Skeletal muscle satellite cell (primary cell): Measurements from ENCODE around the gene SSR1.
A peak's percentile ranks its signal among the peaks of the same experiment; 100 is the strongest.

ENCODE experiments used
- H3K27me3 ChIP-seq: 2 replicates; pipeline ENCODE4 v1.7.0; 2013; ENCODE audit warnings: low read length; ENCODE audit not compliant: control insufficient read depth, insufficient read depth
- H3K36me3 ChIP-seq: 2 replicates; pipeline ENCODE4 v1.7.0; 2013; ENCODE audit warnings: mild to moderate bottlenecking, control low read depth, low read length; ENCODE audit not compliant: insufficient read depth
- H3K4me1 ChIP-seq: 2 replicates; pipeline ENCODE4 v1.7.0; 2013; ENCODE audit warnings: low read length; ENCODE audit not compliant: control insufficient read depth, insufficient read depth
- H3K4me2 ChIP-seq: 2 replicates; pipeline ENCODE4 v1.7.0; 2013; ENCODE audit warnings: mild to moderate bottlenecking, low read length
- H3K4me3 ChIP-seq: 2 replicates; pipeline ENCODE4 v1.7.0; 2013; ENCODE audit warnings: low read length
- H3K9ac ChIP-seq: 2 replicates; pipeline ENCODE4 v1.7.0; 2013; ENCODE audit warnings: mild to moderate bottlenecking, low read depth, low read length, moderate library complexity
- H3K9me3 ChIP-seq: replicated peaks from 2 replicates; pipeline ENCODE4 v1.7.0; 2013; ENCODE audit warnings: mild to moderate bottlenecking, control low read depth, low read length

SSR1 gene

GRCh38 chr6:7241709-7242645 lies 71.0 kb downstream of the SSR1 start:
- Histone ChIP-seq H3K4me1 (peaks cover 18% of the 10 kb centered on the region), H3K27me3 (no peaks in the 10 kb centered on the region), H3K9ac (peak overlapping the region; percentile 4), H3K36me3 (peaks cover 30% of the 10 kb centered on the region), H3K9me3 (no peaks in the 10 kb centered on the region), H3K4me3 (no peak overlapping the region), H3K4me2 (no peak overlapping the region)

GRCh38 chr6:7241160-7241559 lies 71.8 kb downstream of the SSR1 start:
- no peaks in the 10 kb centered on the region for H3K27me3 ChIP-seq
- H3K4me1 ChIP-seq = peaks cover 18% of the 10 kb centered on the region
- no peak overlapping the region for H3K4me3 ChIP-seq
- H3K9ac ChIP-seq = no peak overlapping the region
- no peaks in the 10 kb centered on the region for H3K9me3 ChIP-seq
- H3K36me3 ChIP-seq = peaks cover 24% of the 10 kb centered on the region
- no peak overlapping the region for H3K4me2 ChIP-seq

DNA sequence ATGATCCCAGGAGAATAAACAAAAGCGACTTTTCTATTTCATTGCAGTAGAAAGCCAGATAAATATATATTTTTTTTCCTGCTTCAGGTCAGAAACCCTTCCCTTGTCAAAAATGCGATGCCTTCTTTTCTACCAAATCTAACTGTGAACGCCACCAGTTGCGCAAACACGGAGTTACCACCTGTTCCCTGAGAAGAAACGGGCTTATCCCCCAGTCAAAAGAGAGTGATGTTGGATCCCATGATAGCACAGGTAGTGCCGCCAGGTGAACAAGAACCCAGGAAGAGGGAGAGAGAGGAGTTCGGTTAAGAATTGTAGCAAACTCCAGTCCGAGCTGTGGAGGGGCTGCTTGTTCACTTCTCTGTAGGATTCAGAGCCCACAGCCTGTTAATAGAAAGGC lies 72.6 kb downstream of the SSR1 start:
- no peaks in the 10 kb centered on the region for H3K27me3 ChIP-seq
- H3K4me2 ChIP-seq = no peak overlapping the region
- H3K36me3 ChIP-seq = peaks cover 30% of the 10 kb centered on the region
- no peak overlapping the region for H3K4me3 ChIP-seq
- H3K9ac ChIP-seq = no peak overlapping the region
- no peaks in the 10 kb centered on the region for H3K9me3 ChIP-seq
- peaks cover 18% of the 10 kb centered on the region for H3K4me1 ChIP-seq

DNA sequence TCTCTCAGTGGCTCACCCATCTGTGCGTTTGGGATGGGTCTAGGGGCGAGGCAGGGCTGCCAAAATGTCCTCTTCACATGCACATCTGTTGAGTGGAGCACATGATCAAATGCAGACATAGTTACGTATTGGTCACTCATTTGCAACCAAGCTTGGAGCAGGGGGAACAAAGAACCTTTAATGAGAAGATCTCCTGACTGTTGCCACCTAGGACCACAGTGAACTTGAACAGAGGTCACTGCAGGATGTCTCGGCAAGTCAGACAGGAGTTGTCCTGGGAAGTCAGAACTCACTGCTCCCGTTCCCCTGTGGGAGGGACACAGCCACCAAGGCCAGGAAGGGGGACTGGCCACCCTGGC lies 73.4 kb downstream of the SSR1 start:
- H3K9me3 ChIP-seq = no peaks in the 10 kb centered on the region
- H3K27me3 ChIP-seq = no peaks in the 10 kb centered on the region
- H3K9ac ChIP-seq = no peak overlapping the region
- H3K4me3 ChIP-seq = no peak overlapping the region
- peaks cover 35% of the 10 kb centered on the region for H3K36me3 ChIP-seq
- no peak overlapping the region for H3K4me2 ChIP-seq
- peaks cover 18% of the 10 kb centered on the region for H3K4me1 ChIP-seq

- no peak overlapping the region for H3K4me2 ChIP-seq
- H3K4me1 ChIP-seq = peaks cover 18% of the 10 kb centered on the region
- H3K27me3 ChIP-seq = no peaks in the 10 kb centered on the region
- H3K36me3 ChIP-seq = peaks cover 37% of the 10 kb centered on the region
- H3K9me3 ChIP-seq = no peaks in the 10 kb centered on the region
- no peak overlapping the region for H3K9ac ChIP-seq
- H3K4me3 ChIP-seq = no peak overlapping the region
Measured at GRCh38 chr6:7238900-7239589, 74.0 kb downstream of the SSR1 start.

DNA sequence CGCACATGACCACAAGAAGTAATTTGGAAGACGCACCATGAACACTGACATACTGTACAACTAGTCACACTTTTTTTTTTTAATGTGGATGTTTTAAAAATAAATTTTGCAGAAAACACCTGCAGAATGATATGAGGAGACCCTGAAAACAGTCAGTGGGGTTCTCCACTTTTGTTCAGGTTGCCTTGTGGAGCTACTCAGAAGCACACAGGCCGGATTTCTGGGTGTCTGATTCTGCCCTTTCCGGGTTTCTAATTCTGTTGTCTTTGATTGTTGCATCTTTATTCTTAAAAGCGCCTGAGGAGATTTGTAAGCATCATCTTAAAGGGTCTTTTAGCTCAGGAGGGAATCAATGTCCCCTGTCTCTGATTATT lies 74.5 kb downstream of the SSR1 start:
- H3K4me2 ChIP-seq = no peak overlapping the region
- peaks cover 18% of the 10 kb centered on the region for H3K4me1 ChIP-seq
- no peak overlapping the region for H3K9ac ChIP-seq
- H3K27me3 ChIP-seq = no peaks in the 10 kb centered on the region
- H3K9me3 ChIP-seq = no peaks in the 10 kb centered on the region
- H3K4me3 ChIP-seq = no peak overlapping the region
- peaks cover 42% of the 10 kb centered on the region for H3K36me3 ChIP-seq

- no peak overlapping the region for H3K9ac ChIP-seq
- H3K4me1 ChIP-seq = peaks cover 12% of the 10 kb centered on the region
- no peak overlapping the region for H3K4me3 ChIP-seq
- no peaks in the 10 kb centered on the region for H3K27me3 ChIP-seq
- H3K36me3 ChIP-seq = peaks cover 46% of the 10 kb centered on the region
- no peak overlapping the region for H3K4me2 ChIP-seq
- H3K9me3 ChIP-seq = no peaks in the 10 kb centered on the region
Measured at GRCh38 chr6:7237653-7238188, 75.3 kb downstream of the SSR1 start.

DNA sequence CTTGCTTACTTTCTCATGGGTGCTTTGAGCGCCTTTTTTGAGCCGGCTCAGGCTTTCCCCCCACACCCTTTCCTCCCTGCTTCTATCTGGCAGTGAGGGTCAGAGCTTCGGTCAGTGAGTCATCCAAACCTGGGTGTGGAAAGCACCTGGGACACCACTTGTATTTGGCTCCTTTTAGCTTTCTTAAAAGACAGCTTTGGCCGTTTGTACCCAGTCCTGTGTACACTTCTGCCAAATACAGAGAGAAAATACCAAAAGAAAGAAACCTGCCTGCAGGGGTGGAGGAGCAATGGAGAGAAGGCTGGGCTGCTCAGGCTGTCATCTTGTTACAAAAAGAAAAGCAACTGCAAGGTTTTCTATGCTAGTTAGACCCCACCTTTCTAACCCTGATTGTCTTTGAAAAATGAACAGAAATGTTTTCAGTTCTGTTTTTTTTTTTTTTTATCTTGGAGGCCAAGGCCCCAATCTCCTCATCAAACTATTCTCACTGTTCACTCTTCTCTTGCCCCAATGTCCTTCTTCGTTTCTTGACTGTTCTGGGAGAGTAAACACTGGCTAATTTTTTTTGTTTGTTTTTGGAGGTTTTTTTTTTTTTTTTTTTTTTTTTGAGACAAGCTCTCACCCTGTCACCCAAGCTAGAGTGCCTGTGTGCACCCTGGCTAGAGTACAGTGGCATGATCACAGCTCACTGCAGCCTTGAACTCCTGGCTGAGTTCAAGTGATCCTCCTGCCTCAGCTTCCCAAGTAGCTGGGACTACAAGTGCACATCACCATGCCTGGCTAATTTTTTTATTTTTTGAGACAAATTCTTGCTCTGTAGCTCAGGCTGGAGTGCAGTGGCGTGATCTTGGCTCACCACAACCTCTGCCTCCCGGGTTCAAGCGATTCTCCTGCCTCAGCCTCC lies 76.4 kb downstream of the SSR1 start:
- Histone ChIP-seq H3K4me1 (no peaks in the 10 kb centered on the region), H3K27me3 (no peaks in the 10 kb centered on the region), H3K4me3 (no peak overlapping the region), H3K4me2 (no peak overlapping the region), H3K9ac (no peak overlapping the region), H3K9me3 (no peaks in the 10 kb centered on the region), H3K36me3 (peaks cover 46% of the 10 kb centered on the region)

- peaks cover 44% of the 10 kb centered on the region for H3K36me3 ChIP-seq
Measured at GRCh38 chr6:7235712-7236305, 77.2 kb downstream of the SSR1 start.

DNA sequence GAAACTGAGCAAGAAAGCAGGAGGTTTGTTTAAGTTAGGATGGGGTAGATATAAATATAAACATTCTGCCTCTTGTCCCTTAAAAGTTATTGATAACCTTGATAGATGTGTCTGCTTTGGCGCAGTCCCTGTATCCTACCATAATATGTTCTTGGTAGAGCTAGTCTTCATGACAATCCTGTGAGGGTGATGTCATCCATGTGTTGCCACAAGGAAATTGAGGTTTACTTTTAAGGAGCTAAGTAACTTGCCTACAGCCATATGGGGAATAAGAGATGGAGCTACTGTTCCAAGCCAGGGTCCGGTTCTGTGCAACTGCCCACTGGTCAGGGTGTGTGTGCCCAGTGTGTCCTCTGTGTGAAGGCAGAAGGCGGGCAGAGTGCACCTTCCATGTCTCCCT lies 78.5 kb downstream of the SSR1 start:
- Histone ChIP-seq H3K9me3 (no peaks in the 10 kb centered on the region), H3K4me2 (no peak overlapping the region), H3K9ac (no peak overlapping the region), H3K4me1 (no peaks in the 10 kb centered on the region), H3K27me3 (no peaks in the 10 kb centered on the region), H3K36me3 (peaks cover 49% of the 10 kb centered on the region), H3K4me3 (no peak overlapping the region)

More at GRCh38 chr6:7235712-7236305, 77.2 kb downstream of the SSR1 start:
- Histone ChIP-seq H3K9ac (no peak overlapping the region), H3K4me1 (no peaks in the 10 kb centered on the region), H3K9me3 (no peaks in the 10 kb centered on the region), H3K27me3 (no peaks in the 10 kb centered on the region), H3K4me3 (no peak overlapping the region), H3K4me2 (no peak overlapping the region)

DNA sequence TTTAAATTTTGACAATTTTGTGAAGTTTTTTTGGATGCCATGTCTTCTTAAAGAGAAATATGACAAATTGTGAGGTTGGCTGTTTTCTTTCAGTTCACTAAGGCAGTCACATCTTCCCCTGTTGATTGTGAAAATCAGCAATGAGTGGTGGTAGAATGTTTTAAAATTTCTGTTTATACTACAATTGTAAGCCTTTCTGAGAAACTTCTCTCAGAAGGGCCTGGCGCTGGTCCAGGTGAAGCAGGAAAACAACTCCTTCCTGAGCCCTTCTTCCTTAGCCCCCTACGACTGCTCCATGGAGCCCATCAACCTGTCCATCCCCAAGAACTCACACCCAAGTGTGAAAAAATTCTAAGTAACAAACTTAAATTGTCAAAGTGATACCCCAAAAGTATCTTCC lies 80.6 kb downstream of the SSR1 start:
- Histone ChIP-seq H3K9ac (no peak overlapping the region), H3K27me3 (no peaks in the 10 kb centered on the region), H3K36me3 (peaks cover 55% of the 10 kb centered on the region), H3K4me3 (no peak overlapping the region), H3K9me3 (no peaks in the 10 kb centered on the region), H3K4me1 (no peaks in the 10 kb centered on the region), H3K4me2 (no peak overlapping the region)
